HG03575 (cell line): ENCODE measurements around the gene GPR160.

Experiments
- ATAC-seq: cut with Tn5 transposase; IDR thresholded peaks from one replicate; pipeline ENCODE4 v1.9.1; 2021; ENCODE audit not compliant: unreplicated experiment, insufficient number of reproducible peaks, low FRiP score; ENCODE audit errors: extremely low read depth

The GPR160 gene

GRCh38 chr3:170023165-170023564 lies 14.6 kb upstream of the GPR160 start:
- no peak for ATAC-seq

GRCh38 chr3:170024581-170024980 lies 13.2 kb upstream of the GPR160 start:
- no peak for ATAC-seq

GRCh38 chr3:170027233-170028102 lies 10.3 kb upstream of the GPR160 start:
- ATAC-seq, result no peak

DNA sequence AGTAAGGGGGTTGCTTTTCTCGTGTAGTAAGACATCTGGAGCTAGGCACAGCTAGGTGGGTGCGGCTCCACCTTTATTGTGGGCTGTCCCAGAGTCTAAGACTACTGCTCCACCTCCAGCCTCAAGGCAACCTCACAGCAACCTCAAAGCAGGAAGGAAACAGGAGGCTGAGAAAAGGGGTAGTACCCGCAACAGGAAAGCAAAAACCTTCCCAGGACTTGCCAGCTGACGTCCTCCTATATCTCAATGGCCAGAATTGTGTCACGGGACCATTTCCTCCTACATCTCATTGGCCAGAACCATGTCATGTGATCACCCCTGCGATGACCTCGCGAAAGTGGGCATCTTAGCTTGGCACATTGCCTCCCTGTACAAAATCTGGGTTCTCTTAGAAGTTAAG lies 4.3 kb upstream of the GPR160 start:
- no peak for ATAC-seq

GRCh38 chr3:170038434-170039110 lies 777 bp downstream of the GPR160 start:
- ATAC-seq, result no peak

- no peak for ATAC-seq
Measured at GRCh38 chr3:170040418-170040817, 2.6 kb downstream of the GPR160 start.

DNA sequence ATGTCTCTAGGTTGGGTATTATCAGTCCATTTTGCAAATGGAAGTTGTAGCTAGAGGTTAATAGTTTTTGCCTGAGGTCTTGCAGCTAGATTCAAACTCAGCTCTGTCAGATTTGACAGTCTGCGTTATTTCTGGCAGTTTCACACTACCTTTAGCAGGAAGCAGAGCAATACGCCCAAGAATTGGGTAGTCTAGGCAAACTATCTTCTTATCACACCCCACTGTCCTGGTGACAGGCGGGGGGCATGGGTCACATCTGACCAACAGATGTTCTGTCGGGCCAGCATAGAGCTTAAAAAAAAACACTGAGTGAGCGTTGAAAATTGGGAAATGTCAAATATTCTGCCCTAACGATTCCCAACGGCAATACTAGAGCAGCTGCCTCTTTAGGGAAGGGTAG lies 5.7 kb downstream of the GPR160 start:
- ATAC-seq, result no peak

GRCh38 chr3:170044271-170044670 lies 6.5 kb downstream of the GPR160 start:
- no peak for ATAC-seq

DNA sequence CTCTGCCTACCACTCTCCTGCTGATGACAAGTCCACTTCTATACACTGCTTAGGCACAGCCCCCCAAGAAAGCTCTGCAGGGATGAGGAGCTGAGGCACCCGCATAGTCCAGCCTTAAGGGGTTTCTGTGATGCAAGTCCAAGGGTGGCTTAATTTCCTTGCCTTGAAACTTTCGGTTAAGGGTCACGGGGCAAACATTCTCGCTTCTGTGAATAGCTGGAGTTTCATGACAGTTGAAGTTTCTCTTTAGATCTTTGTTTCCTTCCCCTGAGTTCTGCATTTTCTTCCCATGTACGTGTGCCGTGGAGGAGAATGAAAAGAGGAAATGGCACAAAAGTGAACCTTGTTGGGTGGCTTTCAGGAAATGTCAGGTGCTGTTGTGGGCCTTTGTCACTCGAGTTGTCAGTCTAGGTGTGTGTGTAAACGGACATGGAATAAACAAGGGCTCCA lies 7.0 kb downstream of the GPR160 start:
- ATAC-seq, result peak; percentile 66

DNA sequence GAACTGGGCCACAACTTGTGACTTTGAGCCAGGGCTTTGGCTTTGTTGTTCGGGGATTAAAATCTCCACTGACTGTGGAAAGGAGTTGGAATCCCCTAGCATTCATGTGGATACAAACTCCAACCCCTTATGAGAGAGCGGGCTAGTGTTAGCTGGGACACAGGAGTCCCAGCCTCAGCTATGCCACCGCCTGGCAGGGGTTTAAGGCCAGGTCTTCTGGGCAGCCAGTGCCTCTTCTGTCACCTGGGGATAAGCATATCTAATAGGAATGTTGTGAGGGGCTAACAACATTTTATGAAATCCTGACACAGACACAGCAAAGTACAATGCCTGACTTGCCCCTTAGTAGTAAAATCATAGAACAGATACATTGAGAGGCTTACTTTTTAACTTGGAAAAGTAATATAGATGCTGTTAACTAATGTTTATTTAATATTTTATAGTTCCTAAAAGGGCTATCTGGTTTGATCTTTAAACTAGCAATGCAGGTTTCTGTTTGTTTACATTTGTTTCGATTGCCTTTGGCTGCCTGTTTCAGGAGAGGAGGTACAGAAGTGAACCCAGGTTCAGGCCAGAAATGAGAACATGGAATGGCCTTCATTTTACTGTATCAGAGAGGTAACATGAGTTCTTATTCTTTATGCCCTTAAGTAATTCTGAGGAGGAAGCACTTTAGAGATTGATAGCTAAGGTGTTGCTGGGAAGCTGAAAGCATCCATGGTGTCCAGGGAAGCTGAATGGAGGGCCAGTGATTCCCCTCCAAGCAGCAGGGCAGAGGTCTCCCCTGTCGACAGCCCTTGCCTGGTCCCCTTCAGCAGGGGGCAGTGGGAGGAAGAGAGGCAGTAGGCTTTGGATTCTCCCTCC lies 8.7 kb downstream of the GPR160 start:
- no peak for ATAC-seq

- ATAC-seq, result no peak
Measured at GRCh38 chr3:170047133-170047404, 9.3 kb downstream of the GPR160 start.

- ATAC-seq, result no peak
Measured at GRCh38 chr3:170049146-170050000, 11.6 kb downstream of the GPR160 start.

- no peak for ATAC-seq
Measured at GRCh38 chr3:170050753-170051152, 13.0 kb downstream of the GPR160 start.

DNA sequence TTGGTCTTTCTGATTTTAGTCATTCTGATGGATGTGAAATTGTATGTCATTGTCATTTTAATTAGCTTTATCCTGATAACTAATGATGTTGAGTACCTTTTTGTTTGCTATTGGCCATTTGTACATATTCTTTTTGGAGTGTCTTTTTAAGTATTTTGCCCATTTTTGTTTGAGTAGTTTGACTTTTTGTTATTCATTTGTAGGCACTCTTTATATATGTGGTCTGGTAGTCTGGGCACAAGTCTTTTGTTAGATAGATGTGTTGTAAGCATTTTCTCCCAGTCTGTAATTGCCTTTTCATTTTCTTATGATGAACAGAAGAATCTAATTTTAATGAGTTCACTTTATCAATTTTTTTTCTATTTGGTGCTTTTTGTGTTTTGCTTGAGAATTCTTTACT lies 14.6 kb downstream of the GPR160 start:
- ATAC-seq, result no peak

- ATAC-seq, result no peak
Measured at GRCh38 chr3:170054204-170054603, 16.4 kb downstream of the GPR160 start.

DNA sequence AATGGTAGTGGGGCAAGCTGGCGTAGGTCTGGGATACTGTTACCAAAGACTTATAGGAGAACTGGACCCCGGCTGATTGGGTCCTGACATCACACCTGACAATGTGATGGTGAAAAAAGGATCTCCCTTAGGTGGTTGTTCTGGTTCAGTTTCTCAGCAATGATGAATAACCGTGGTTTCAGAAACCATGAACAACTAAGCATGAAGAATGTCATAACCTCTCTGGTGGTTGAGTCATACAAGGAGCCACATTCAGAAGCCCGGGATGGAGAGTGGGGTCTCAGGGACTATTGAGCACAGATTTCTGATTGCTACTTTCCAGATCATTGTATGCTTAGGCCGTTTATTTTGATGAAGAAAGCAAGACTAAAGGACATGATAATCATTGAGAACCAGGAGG lies 17.4 kb downstream of the GPR160 start:
- peak; percentile 48 for ATAC-seq

DNA sequence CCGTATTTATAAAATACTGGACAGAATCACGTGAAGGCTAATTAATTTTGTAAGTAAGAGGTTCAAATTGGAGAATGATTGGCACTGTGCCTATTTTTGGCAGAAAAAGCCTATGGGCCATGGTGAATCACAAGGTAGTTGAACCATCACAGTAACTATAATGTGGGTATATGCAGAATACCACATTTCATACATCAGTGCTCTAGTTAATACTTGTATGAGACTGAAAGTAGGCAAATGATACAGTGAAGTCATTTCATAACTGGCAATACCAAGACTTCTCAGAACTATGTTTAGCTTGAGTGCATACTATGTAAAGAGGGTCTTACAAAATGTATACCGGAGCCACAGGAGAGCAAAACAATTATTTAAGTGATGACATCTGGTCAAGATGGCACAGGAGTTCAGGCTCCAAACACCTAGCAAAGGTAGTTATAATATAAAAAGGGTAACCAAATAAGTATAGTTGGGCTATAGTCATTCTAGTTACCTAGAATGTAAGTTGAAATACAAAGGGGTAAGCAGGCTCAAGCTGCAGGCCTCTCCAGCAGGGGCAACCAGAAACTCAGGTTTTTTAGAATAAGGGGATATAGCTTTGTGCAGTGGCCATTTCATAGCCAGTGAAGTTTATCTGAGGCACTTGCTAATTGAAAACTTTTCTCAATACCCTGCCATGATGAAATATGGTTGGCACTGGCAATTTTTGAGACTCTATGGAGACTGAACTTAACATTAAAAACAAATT lies 19.1 kb downstream of the GPR160 start:
- peak; percentile 94 for ATAC-seq

GRCh38 chr3:170057550-170057949 lies 19.8 kb downstream of the GPR160 start:
- no peak for ATAC-seq
